IPS-20b (cell line): ENCODE results near the gene FHOD3.

Source experiments
- H3K27ac ChIP-seq: one replicate; pipeline ENCODE4 v1.5.1; 2013; ENCODE audit warnings: low read length
- H3K27me3 ChIP-seq: 2 replicates; pipeline ENCODE4 v1.6.1; 2013; ENCODE audit warnings: mild to moderate bottlenecking, low read length, inconsistent platforms; ENCODE audit not compliant: insufficient read depth
- H3K36me3 ChIP-seq: 2 replicates; pipeline ENCODE4 v1.6.1; 2013; ENCODE audit warnings: low read depth, mild to moderate bottlenecking, inconsistent platforms, low read length, moderate library complexity; ENCODE audit not compliant: insufficient read depth
- H3K4me1 ChIP-seq: 2 replicates; pipeline ENCODE4 v1.6.1; 2013; ENCODE audit warnings: mild to moderate bottlenecking, control low read depth, inconsistent platforms, low read length, moderate library complexity; ENCODE audit not compliant: insufficient read depth
- H3K4me3 ChIP-seq: 2 replicates; pipeline ENCODE4 v1.5.1; 2013; ENCODE audit warnings: mild to moderate bottlenecking, low read length, inconsistent platforms
- H3K9ac ChIP-seq: 2 replicates; pipeline ENCODE4 v1.6.1; 2013; ENCODE audit warnings: low read depth, mild to moderate bottlenecking, inconsistent platforms, low read length, moderate library complexity
- H3K9me3 ChIP-seq: 2 replicates; pipeline ENCODE4 v1.6.1; 2013; ENCODE audit warnings: mild to moderate bottlenecking, low read depth, low read length, inconsistent platforms; ENCODE audit not compliant: insufficient read depth

The FHOD3 gene

GRCh38 chr18:36297417-36298125 is at the start of gene FHOD3:
TSS of gene FHOD3 (plus strand) at chr18:36297713. CDS start at chr18:36297836, 123 bp downstream.
- H3K4me3 ChIP-seq: peak within 1 kb of the TSS; percentile 72
- peaks cover 56% of the 10 kb centered on the region for H3K27me3 ChIP-seq
- no peaks in the 10 kb centered on the region for H3K36me3 ChIP-seq
- H3K9me3 ChIP-seq: no peaks in the 10 kb centered on the region
- peak within 1 kb of the TSS; percentile 54; the same call in 1 of the 2 replicates for H3K9ac ChIP-seq
- peaks cover 12% of the 10 kb centered on the region; the same call in 1 of the 2 replicates for H3K4me1 ChIP-seq
- no peak within 1 kb of the TSS for H3K27ac ChIP-seq

GRCh38 chr18:36249392-36249791 is 48.1 kb upstream of the FHOD3 start:
- Histone ChIP-seq H3K27me3 (no peaks in the 10 kb centered on the region), H3K4me3 (no peak overlapping the region), H3K4me1 (no peaks in the 10 kb centered on the region), H3K27ac (no peak overlapping the region), H3K9ac (no peak overlapping the region), H3K36me3 (no peaks in the 10 kb centered on the region), H3K9me3 (no peaks in the 10 kb centered on the region)

GRCh38 chr18:36250827-36251226 is 46.7 kb upstream of the FHOD3 start:
- H3K4me3 ChIP-seq: no peak overlapping the region
- no peak overlapping the region for H3K9ac ChIP-seq
- H3K27me3 ChIP-seq: no peaks in the 10 kb centered on the region
- no peaks in the 10 kb centered on the region for H3K36me3 ChIP-seq
- H3K27ac ChIP-seq: no peak overlapping the region
- H3K4me1 ChIP-seq: no peaks in the 10 kb centered on the region
- no peaks in the 10 kb centered on the region for H3K9me3 ChIP-seq

DNA sequence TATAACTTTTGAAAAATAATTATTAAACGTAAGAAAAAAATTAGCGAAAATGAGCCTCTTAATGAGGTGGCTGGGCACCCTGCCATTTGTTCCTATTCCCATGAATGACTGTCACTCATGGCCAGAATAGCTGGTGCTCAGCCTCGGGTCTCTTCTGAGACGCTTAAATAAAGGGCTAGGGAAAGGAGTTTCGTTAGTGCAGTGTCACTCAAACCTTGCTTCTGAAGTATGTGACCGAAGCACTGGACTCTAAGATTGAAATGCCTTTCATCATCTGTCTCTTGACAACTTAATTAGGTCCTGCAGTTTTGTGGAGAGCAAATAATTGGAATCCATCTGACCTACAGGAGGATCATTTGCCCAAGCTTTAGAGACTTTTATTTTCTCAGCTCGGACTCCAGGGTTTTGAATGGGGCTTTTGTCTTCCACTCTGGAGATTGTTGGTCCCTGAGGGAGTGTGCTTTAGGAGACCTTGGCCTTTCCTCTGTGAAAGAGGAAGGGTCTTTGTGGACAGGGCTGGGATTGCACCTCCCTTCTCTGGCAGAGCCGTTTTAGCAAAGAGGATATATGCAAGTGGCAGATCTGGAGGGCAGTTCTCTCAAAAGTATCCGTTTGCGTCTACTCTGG is 42.3 kb upstream of the FHOD3 start:
- Histone ChIP-seq H3K9me3 (no peaks in the 10 kb centered on the region), H3K9ac (no peak overlapping the region), H3K4me1 (no peaks in the 10 kb centered on the region), H3K36me3 (no peaks in the 10 kb centered on the region), H3K27me3 (no peaks in the 10 kb centered on the region), H3K27ac (no peak overlapping the region), H3K4me3 (no peak overlapping the region)

DNA sequence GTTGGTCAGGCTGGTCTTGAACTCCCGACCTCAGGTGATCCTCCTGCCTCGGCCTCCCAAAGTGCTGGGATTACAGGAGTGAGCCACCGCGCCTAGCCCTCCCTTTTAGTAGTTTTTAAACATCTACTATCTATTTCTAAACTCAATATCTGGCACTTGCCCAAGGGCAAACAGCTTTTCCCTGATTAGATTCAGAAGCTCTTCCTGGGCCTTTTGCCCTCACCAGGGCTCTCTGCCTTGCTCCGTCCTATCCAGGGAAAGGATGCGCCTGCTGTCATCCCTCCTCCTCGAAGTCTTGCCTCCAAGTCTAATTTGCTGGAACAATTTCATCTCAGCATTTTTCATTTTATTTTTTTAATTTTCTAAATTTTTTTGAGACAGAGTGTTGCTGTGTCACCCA is 41.4 kb upstream of the FHOD3 start:
- Histone ChIP-seq H3K4me3 (no peak overlapping the region), H3K27me3 (no peaks in the 10 kb centered on the region), H3K27ac (no peak overlapping the region), H3K9me3 (no peaks in the 10 kb centered on the region), H3K36me3 (no peaks in the 10 kb centered on the region), H3K4me1 (no peaks in the 10 kb centered on the region), H3K9ac (no peak overlapping the region)

GRCh38 chr18:36262971-36263370 is 34.5 kb upstream of the FHOD3 start:
- no peaks in the 10 kb centered on the region for H3K36me3 ChIP-seq
- H3K4me1 ChIP-seq: no peaks in the 10 kb centered on the region; the same call in 1 of the 2 replicates
- H3K9me3 ChIP-seq: no peaks in the 10 kb centered on the region
- no peak overlapping the region for H3K9ac ChIP-seq
- no peaks in the 10 kb centered on the region for H3K27me3 ChIP-seq
- H3K27ac ChIP-seq: no peak overlapping the region
- H3K4me3 ChIP-seq: no peak overlapping the region

DNA sequence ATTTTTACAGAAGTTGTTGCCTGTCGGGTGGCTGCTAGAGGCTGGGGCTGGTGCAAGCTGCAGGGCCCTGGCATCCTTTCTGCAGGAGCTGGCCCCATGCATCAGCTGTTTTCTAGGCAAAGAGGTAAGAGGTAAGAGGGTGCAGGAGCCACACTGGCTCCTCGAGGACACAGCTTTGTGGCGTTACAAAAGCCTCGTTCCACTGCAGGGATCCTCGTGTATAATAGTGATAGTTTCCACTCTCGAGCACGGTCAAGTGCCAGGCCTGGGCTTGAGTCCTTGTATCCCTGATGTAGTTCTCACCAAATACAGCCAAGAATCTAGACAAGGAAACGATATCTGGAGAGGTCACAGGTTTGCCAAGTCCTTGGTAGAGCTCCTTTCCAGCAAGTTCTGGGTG is 33.2 kb upstream of the FHOD3 start:
- H3K36me3 ChIP-seq: no peaks in the 10 kb centered on the region
- H3K9me3 ChIP-seq: no peaks in the 10 kb centered on the region
- H3K4me1 ChIP-seq: no peaks in the 10 kb centered on the region; the same call in 1 of the 2 replicates
- H3K9ac ChIP-seq: no peak overlapping the region
- H3K4me3 ChIP-seq: no peak overlapping the region
- H3K27me3 ChIP-seq: no peaks in the 10 kb centered on the region
- H3K27ac ChIP-seq: no peak overlapping the region

DNA sequence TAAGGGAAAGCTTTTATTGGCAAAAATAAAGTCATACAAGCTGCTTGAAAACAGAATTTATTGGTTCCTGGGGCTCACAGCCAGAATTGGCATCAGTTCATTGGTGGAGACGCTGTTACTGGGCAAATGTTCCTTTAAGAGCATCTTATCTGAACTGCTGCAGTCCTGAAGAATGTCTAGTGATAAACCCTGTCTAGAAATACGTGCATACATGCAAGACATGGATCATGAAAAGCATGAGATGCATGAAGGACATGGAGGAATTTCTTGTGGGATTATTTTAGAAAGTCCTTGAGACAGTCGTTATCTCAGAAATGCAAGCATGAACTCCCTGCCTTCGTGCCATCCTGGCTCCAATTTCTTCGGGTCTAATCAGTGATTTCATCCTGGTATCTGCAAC is 32.5 kb upstream of the FHOD3 start:
- Histone ChIP-seq H3K36me3 (no peaks in the 10 kb centered on the region), H3K4me1 (no peaks in the 10 kb centered on the region; the same call in 1 of the 2 replicates), H3K27ac (no peak overlapping the region), H3K9ac (no peak overlapping the region), H3K27me3 (no peaks in the 10 kb centered on the region), H3K4me3 (no peak overlapping the region), H3K9me3 (no peaks in the 10 kb centered on the region)

DNA sequence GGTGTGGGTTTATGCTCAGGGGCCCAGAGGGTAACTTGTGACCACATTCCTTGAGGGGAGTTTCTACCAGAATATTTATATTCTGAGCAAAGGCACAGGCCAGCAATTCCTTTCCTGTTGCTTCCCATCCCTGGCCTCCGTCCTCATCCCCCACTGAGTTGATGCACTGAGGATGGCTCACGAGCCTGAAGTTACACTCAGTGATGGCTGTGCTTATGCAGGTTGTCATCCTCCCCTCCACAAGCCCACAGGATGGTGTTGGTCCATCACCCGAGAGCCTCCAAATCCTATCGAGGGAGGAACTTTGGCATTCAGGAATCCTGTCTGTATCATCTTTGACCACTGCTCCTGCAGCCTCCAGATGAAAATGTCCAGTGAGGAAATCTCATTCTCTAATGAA is 28.4 kb upstream of the FHOD3 start:
- Histone ChIP-seq H3K36me3 (no peaks in the 10 kb centered on the region), H3K9ac (no peak overlapping the region), H3K4me3 (no peak overlapping the region), H3K27me3 (no peaks in the 10 kb centered on the region), H3K27ac (no peak overlapping the region), H3K4me1 (no peaks in the 10 kb centered on the region; the same call in 1 of the 2 replicates), H3K9me3 (no peaks in the 10 kb centered on the region)

- H3K27me3 ChIP-seq: no peaks in the 10 kb centered on the region
- H3K27ac ChIP-seq: no peak overlapping the region
- no peak overlapping the region for H3K9ac ChIP-seq
- no peaks in the 10 kb centered on the region; the same call in 1 of the 2 replicates for H3K4me1 ChIP-seq
- no peak overlapping the region for H3K4me3 ChIP-seq
- H3K9me3 ChIP-seq: no peaks in the 10 kb centered on the region
- no peaks in the 10 kb centered on the region for H3K36me3 ChIP-seq
Observed at GRCh38 chr18:36271153-36271552, 26.4 kb upstream of the FHOD3 start.

GRCh38 chr18:36273347-36273746 is 24.2 kb upstream of the FHOD3 start:
- no peak overlapping the region for H3K9ac ChIP-seq
- H3K27ac ChIP-seq: no peak overlapping the region
- H3K4me3 ChIP-seq: no peak overlapping the region
- no peaks in the 10 kb centered on the region for H3K36me3 ChIP-seq
- no peaks in the 10 kb centered on the region for H3K4me1 ChIP-seq
- no peaks in the 10 kb centered on the region for H3K9me3 ChIP-seq
- H3K27me3 ChIP-seq: no peaks in the 10 kb centered on the region

DNA sequence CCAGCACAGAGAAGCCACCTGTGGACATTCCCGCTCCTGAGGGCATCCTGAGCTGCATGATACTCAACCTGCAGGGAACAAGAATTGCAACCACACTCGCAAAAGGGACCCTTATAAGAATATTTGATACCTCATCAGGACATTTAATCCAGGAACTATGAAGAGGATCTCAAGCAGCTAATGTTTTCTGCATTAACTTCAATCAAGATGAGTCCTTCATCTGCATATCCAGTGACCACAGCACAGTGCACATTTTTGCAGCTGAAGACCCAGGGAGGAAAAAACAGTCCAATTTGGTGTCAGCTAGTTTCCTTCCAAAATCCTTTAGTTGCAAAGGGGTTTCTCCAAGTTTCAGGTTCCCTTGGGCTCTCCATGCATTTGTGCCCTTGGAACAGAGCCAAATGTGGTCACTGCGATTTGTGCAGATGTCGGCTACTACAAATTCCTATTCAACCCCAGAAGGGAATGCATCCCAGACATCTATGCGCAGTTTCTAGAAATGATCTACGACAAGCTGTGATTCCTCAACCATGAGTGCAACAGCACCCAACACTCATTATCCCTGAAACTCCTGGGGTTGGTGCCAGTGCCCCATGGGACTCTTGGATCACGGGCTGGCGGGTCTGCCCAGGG is 23.3 kb upstream of the FHOD3 start:
- Histone ChIP-seq H3K9ac (no peak overlapping the region), H3K27ac (no peak overlapping the region), H3K36me3 (no peaks in the 10 kb centered on the region), H3K9me3 (no peaks in the 10 kb centered on the region), H3K27me3 (no peaks in the 10 kb centered on the region), H3K4me1 (no peaks in the 10 kb centered on the region), H3K4me3 (no peak overlapping the region)
